Endothelial cell of umbilical vein (primary cell): ENCODE data around the gene KDM4B. TPM values are rescaled to one million over a fixed set of nuclear protein-coding genes. Genes with fewer than 3 reads are reported as not detected.

Source experiments
- BruUV-seq: library from RNA; stranded (reverse); fragments of 400-500 nt; replicated peaks from 2 replicates; lab custom pipeline; 2021; lab: Mats Ljungman, UMichigan
- CTCF ChIA-PET: fragments of 300-600, 350-600 bp; sonication (Branson Sonifier 250); formaldehyde crosslinking; loops from one replicate; lab custom pipeline; 2021; ENCODE audit warnings: antibody characterized with exemption, inconsistent platforms; lab: Charles Lee
- POLR2A ChIA-PET: fragments of 300-600, 350-600 bp; sonication (Branson Sonifier 250); formaldehyde crosslinking; loops from one replicate; lab custom pipeline; 2021; ENCODE audit warnings: antibody characterized with exemption, inconsistent platforms; lab: Charles Lee
- DNase-seq: peaks from one replicate; pipeline ENCODE4 v3.0.0-alpha.2; 2011; ENCODE audit warnings: low read depth, low spot score
- FAIRE-seq: peaks from 2 replicates; lab custom pipeline; 2011; peaks lifted over from hg19 to GRCh38; lab: Jason Lieb, UNC
- H2AFZ ChIP-seq: 2 replicates; pipeline ENCODE4 v1.6.0; 2012; ENCODE audit warnings: low read depth, low read length, control low read depth, inconsistent platforms
- H3K27ac ChIP-seq: 2 replicates; pipeline ENCODE4 v1.5.1; 2011; ENCODE audit warnings: low read depth, mild to moderate bottlenecking, control low read depth, low read length, moderate library complexity; ENCODE audit not compliant: insufficient read depth
- H3K27me3 ChIP-seq, 2 experiments: 2 replicates each; pipeline versions ENCODE4 v1.6.0 to v1.6.1; 2011; ENCODE audit warnings: low read length in 2 of 2, mixed read lengths in 1 of 2; ENCODE audit not compliant: control insufficient read depth in 2 of 2, insufficient read depth in 2 of 2
- H3K36me3 ChIP-seq, 2 experiments: 2 replicates in 1 of 2; 3 replicates in 1 of 2; pipeline ENCODE4 v1.5.1; 2011; ENCODE audit warnings: low read length in 2 of 2, mild to moderate bottlenecking in 1 of 2, moderate library complexity in 1 of 2; ENCODE audit not compliant: control insufficient read depth in 2 of 2, insufficient read depth in 2 of 2; ENCODE audit errors: extremely low read depth in 1 of 2
- H3K4me1 ChIP-seq: 3 replicates; pipeline ENCODE4 v1.5.1; 2011; ENCODE audit warnings: mild to moderate bottlenecking, low read length; ENCODE audit not compliant: control insufficient read depth, insufficient read depth; ENCODE audit errors: extremely low read depth
- H3K4me2 ChIP-seq: 2 replicates; pipeline ENCODE4 v1.6.1; 2011; ENCODE audit warnings: low read length, control low read depth, mixed read lengths; ENCODE audit not compliant: insufficient read depth
- H3K4me3 ChIP-seq, 3 experiments: fragments of 200-600 bp in 1 of 3; sonication (generic), shearing (Covaris generic) in 1 of 3; replicated peaks in 1 of 3; 2 replicates each; pipeline ENCODE4 v1.5.1; 2011 to 2016; ENCODE audit warnings: control low read depth in 3 of 3, low read length in 3 of 3, mild to moderate bottlenecking in 2 of 3, inconsistent platforms in 1 of 3, low read depth in 1 of 3, moderate library complexity in 1 of 3; ENCODE audit not compliant: insufficient read depth in 1 of 3
- H3K79me2 ChIP-seq: 2 replicates; pipeline ENCODE4 v1.6.0; 2012; ENCODE audit warnings: low read length, inconsistent platforms; ENCODE audit not compliant: control insufficient read depth, insufficient read depth
- H3K9ac ChIP-seq: replicated peaks from 2 replicates; pipeline ENCODE3; 2011; ENCODE audit warnings: low read length, control low read depth; ENCODE audit not compliant: insufficient read depth; ENCODE audit errors: extremely low read depth
- H3K9me1 ChIP-seq: replicated peaks from 3 replicates; pipeline ENCODE4 v1.6.0; 2011; ENCODE audit warnings: mild to moderate bottlenecking, low read length; ENCODE audit not compliant: control insufficient read depth, insufficient read depth; ENCODE audit errors: extremely low read depth
- H3K9me3 ChIP-seq: replicated peaks from 2 replicates; pipeline ENCODE4 v1.5.1; 2012; ENCODE audit warnings: low read length, inconsistent platforms; ENCODE audit not compliant: control insufficient read depth, insufficient read depth
- H4K20me1 ChIP-seq: replicated peaks from 2 replicates; pipeline ENCODE3; 2011; ENCODE audit warnings: mild to moderate bottlenecking, low read length; ENCODE audit not compliant: control insufficient read depth, insufficient read depth; ENCODE audit errors: extremely low read depth
- CTCF ChIP-seq, 2 donors: IDR thresholded peaks; 1 replicate in 1 of 2; 2 replicates in 1 of 2; pipeline ENCODE4 v1.5.1; 2011; ENCODE audit warnings: low read length in 2 of 2, mild to moderate bottlenecking in 2 of 2, moderate library complexity in 2 of 2, control low read depth in 1 of 2, inconsistent platforms in 1 of 2, low read depth in 1 of 2; ENCODE audit not compliant: insufficient read depth in 1 of 2; ENCODE audit errors: extremely low read depth in 1 of 2
- EZH2 ChIP-seq: IDR thresholded peaks from 2 replicates; pipeline ENCODE4 v1.6.1; 2012; ENCODE audit warnings: borderline replicate concordance, low read depth, mild to moderate bottlenecking, moderate library complexity, low read length, inconsistent platforms; ENCODE audit not compliant: severe bottlenecking
- FOS ChIP-seq: IDR thresholded peaks from 2 replicates; pipeline ENCODE4 v1.6.1; 2011; ENCODE audit warnings: mild to moderate bottlenecking, low read length, moderate library complexity, borderline replicate concordance; ENCODE audit not compliant: insufficient read depth
- GATA2 ChIP-seq: IDR thresholded peaks from 2 replicates; pipeline ENCODE4 v1.7.0; 2011; ENCODE audit warnings: low read depth, mild to moderate bottlenecking, moderate library complexity, mixed read lengths, low read length; ENCODE audit not compliant: insufficient read length, insufficient read depth
- JUN ChIP-seq: IDR thresholded peaks from 2 replicates; pipeline ENCODE4 v1.6.1; 2011; ENCODE audit warnings: borderline replicate concordance, low read depth; ENCODE audit not compliant: insufficient read length, insufficient read depth
- MAX ChIP-seq: IDR thresholded peaks from 2 replicates; pipeline ENCODE4 v1.6.1; 2011; ENCODE audit not compliant: insufficient read depth, insufficient read length
- MYC ChIP-seq: IDR thresholded peaks from one replicate; pipeline ENCODE4 v1.6.1; 2011; ENCODE audit warnings: mild to moderate bottlenecking, low read depth, low read length
- POLR2A ChIP-seq: IDR thresholded peaks from 2 replicates; pipeline ENCODE4 v1.6.1; 2012; ENCODE audit warnings: low read depth, mild to moderate bottlenecking, control low read depth, low read length
- POLR2AphosphoS5 ChIP-seq: IDR thresholded peaks from 2 replicates; pipeline ENCODE4 v1.6.1; 2012; ENCODE audit warnings: low read depth, mild to moderate bottlenecking, control low read depth, low read length, moderate library complexity; ENCODE audit not compliant: insufficient read depth
- dilution Hi-C: fragments of 300-500 bp; cut with MboI; formaldehyde crosslinking; loops from one replicate; pipeline ENCODE4 v1.15.0; 2019; ENCODE audit warnings: low sequenced_read_pairs; ENCODE audit not compliant: extremely low pct_ligation_motif_present
- intact Hi-C: fragments of 100-400 bp; cut with micrococcal nuclease; formaldehyde crosslinking; loops from one replicate; pipeline ENCODE4 v1.10.0; 2022
- polyA plus RNA-seq, 4 experiments: library from polyadenylated mRNA; depleted of rRNA in 3 of 4; stranded (reverse) in 3 of 4; unstranded in 1 of 4; fragments of >200 nt; gene quantifications; 2 replicates each; pipeline versions ENCODE4 v1.2.1 to v1.2.3, GENCODE V29; 2011 to 2012; ENCODE audit warnings: missing spikeins in 1 of 4
- total RNA-seq: library from RNA; stranded (reverse); gene quantifications from 2 replicates; pipeline ENCODE4 v1.2.3, GENCODE V29; 2021

Gene KDM4B
- total and polyA plus RNA-seq, 2 donors (not counting 3 experiments of a cell fraction or from before 2014, with no cell fraction given): 12.4 to 37.2 TPM

DNA sequence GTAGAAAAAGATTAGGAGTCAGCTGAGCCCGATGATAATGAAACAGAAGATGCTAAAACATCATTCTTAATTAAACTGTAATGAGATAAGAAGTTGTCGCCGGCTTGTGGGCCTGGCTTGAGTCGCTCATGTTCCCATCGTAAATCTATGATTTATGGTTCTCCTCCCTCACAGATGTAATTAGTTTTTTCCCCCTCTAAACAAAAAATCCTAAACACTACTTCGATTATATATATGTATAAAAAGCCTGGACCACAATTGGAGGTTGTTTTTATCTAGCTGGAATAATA, 220.3 kb downstream of the KDM4B start:
- Histone ChIP-seq H3K36me3 (no peaks in the 10 kb centered on the region), H3K9me3 (no peaks in the 10 kb centered on the region), H3K4me2 (no peak overlapping the region), H4K20me1 (no peaks in the 10 kb centered on the region), H3K9ac (no peak overlapping the region), H3K9me1 (no peaks in the 10 kb centered on the region), H3K79me2 (no peaks in the 10 kb centered on the region), H3K4me1 (no peaks in the 10 kb centered on the region), H2AFZ (no peak overlapping the region), H3K27me3 (peaks cover 0 to 4% of the 10 kb centered on the region in 2 experiments), H3K4me3 (no peak overlapping the region), H3K27ac (no peak overlapping the region)
- intact Hi-C loops: no loop called here
- ChIA-PET POLR2A (no interaction called here), CTCF (interaction anchor here (1.2 kb wide), 1 partner anchor 10 kb away, joined by 3 read pairs; no protein-coding TSS in a partner anchor)
- no peak for FAIRE-seq
- TF ChIP-seq JUN: no peak
- TF ChIP-seq CTCF (IDR thresholded peaks at IDR 0.05; ENCODE audit: extremely low read depth in 1 of 2, insufficient read depth in 1 of 2, low read depth in 1 of 2, low read length in 2 of 2): no peak
- no peak for TF ChIP-seq MAX
- no peak for TF ChIP-seq MYC
- no peak for TF ChIP-seq GATA2
- no peak for TF ChIP-seq EZH2
- TF ChIP-seq POLR2AphosphoS5: no peak
- no peak for TF ChIP-seq POLR2A
- TF ChIP-seq FOS: no peak
- no TSS peak for BruUV-seq
- dilution Hi-C loops: no loop called here
- DNase-seq: no peak
